Measurements from ENCODE around the gene PAN3. TPM values are rescaled to one million over a fixed set of nuclear protein-coding genes. Genes with fewer than 3 reads are reported as not detected.

The PAN3 gene
- total and polyA plus RNA-seq, 8 donors = 24.1 to 63.2 (median 55.2) TPM

GRCh38 chr13:28121224-28121623, 17.1 kb upstream of the PAN3 start:
- intact Hi-C loops (cut with DNase I) = no loop called here
- Histone ChIP-seq H3K4me3 (no peak overlapping the region), H3K27me3 (peaks cover 0 to 9% of the 10 kb centered on the region in 2 donors), H3K36me3 (no peaks in the 10 kb centered on the region), H3K4me1 (no peaks in the 10 kb centered on the region), H3K27ac (no peak overlapping the region), H3K9me3 (no peaks in the 10 kb centered on the region)
- TF ChIP-seq CTCF (IDR thresholded peaks at IDR 0.05) = no peak
- DNase-seq = no peak
- no peak for ATAC-seq

GRCh38 chr13:28128030-28128429, 10.3 kb upstream of the PAN3 start:
- Histone ChIP-seq H3K27ac (no peak overlapping the region), H3K36me3 (no peaks in the 10 kb centered on the region), H3K9me3 (no peaks in the 10 kb centered on the region), H3K4me3 (no peak overlapping the region), H3K4me1 (no peaks in the 10 kb centered on the region), H3K27me3 (no peaks in the 10 kb centered on the region)
- intact Hi-C loops (cut with DNase I) = no loop called here
- DNase-seq (no peak), ATAC-seq (no peak)
- no peak for TF ChIP-seq CTCF (IDR thresholded peaks at IDR 0.05)

- Histone ChIP-seq H3K36me3 (no peaks in the 10 kb centered on the region), H3K4me1 (no peaks in the 10 kb centered on the region), H3K4me3 (no peak overlapping the region), H3K9me3 (no peaks in the 10 kb centered on the region), H3K27ac (no peak overlapping the region), H3K27me3 (no peaks in the 10 kb centered on the region)
- intact Hi-C loops (cut with DNase I) = no loop called here
- no peak for TF ChIP-seq CTCF (IDR thresholded peaks at IDR 0.05)
- ATAC-seq (no peak), DNase-seq (no peak)
These were observed 9.4 kb upstream of the PAN3 start for GRCh38 chr13:28128926-28129325.

- DNase-seq (no peak), ATAC-seq (no peak)
- TF ChIP-seq CTCF (IDR thresholded peaks at IDR 0.05) = no peak
- Histone ChIP-seq H3K27me3 (no peaks in the 10 kb centered on the region), H3K9me3 (no peaks in the 10 kb centered on the region), H3K4me3 (no peak overlapping the region), H3K4me1 (no peaks in the 10 kb centered on the region), H3K27ac (no peak overlapping the region), H3K36me3 (no peaks in the 10 kb centered on the region)
- intact Hi-C loops (cut with DNase I) = no loop called here
These were observed 8.2 kb upstream of the PAN3 start for GRCh38 chr13:28129911-28130693.

GRCh38 chr13:28131646-28132045, 6.7 kb upstream of the PAN3 start:
- intact Hi-C loops (cut with DNase I) = no loop called here
- Histone ChIP-seq H3K4me3 (no peak overlapping the region), H3K36me3 (no peaks in the 10 kb centered on the region), H3K9me3 (no peaks in the 10 kb centered on the region), H3K27me3 (no peaks in the 10 kb centered on the region), H3K4me1 (peaks cover 0 to 2% of the 10 kb centered on the region in 2 donors), H3K27ac (no peak overlapping the region)
- DNase-seq (no peak), ATAC-seq (no peak)
- TF ChIP-seq CTCF (IDR thresholded peaks at IDR 0.05) = no peak
